Endothelial cell of umbilical vein (primary cell): ENCODE measurements around the gene PPP1R2C. TPM values are rescaled to one million over a fixed set of nuclear protein-coding genes. Genes with fewer than 3 reads are reported as not detected.

Experiments
- BruUV-seq: library from RNA; stranded (reverse); fragments of 400-500 nt; replicated peaks from 2 replicates; lab custom pipeline; 2021; lab: Mats Ljungman, UMichigan
- CTCF ChIA-PET: fragments of 300-600, 350-600 bp; sonication (Branson Sonifier 250); formaldehyde crosslinking; loops from one replicate; lab custom pipeline; 2021; ENCODE audit warnings: antibody characterized with exemption, inconsistent platforms; lab: Charles Lee
- POLR2A ChIA-PET: fragments of 300-600, 350-600 bp; sonication (Branson Sonifier 250); formaldehyde crosslinking; loops from one replicate; lab custom pipeline; 2021; ENCODE audit warnings: antibody characterized with exemption, inconsistent platforms; lab: Charles Lee
- DNase-seq: peaks from one replicate; pipeline ENCODE4 v3.0.0-alpha.2; 2011; ENCODE audit warnings: low read depth, low spot score
- FAIRE-seq: peaks from 2 replicates; lab custom pipeline; 2011; peaks lifted over from hg19 to GRCh38; lab: Jason Lieb, UNC
- H2AFZ ChIP-seq: 2 replicates; pipeline ENCODE4 v1.6.0; 2012; ENCODE audit warnings: low read depth, low read length, control low read depth, inconsistent platforms
- H3K27ac ChIP-seq: 2 replicates; pipeline ENCODE4 v1.5.1; 2011; ENCODE audit warnings: low read depth, mild to moderate bottlenecking, control low read depth, low read length, moderate library complexity; ENCODE audit not compliant: insufficient read depth
- H3K27me3 ChIP-seq, 2 experiments: 2 replicates each; pipeline versions ENCODE4 v1.6.0 to v1.6.1; 2011; ENCODE audit warnings: low read length in 2 of 2, mixed read lengths in 1 of 2; ENCODE audit not compliant: control insufficient read depth in 2 of 2, insufficient read depth in 2 of 2
- H3K36me3 ChIP-seq, 2 experiments: 2 replicates in 1 of 2; 3 replicates in 1 of 2; pipeline ENCODE4 v1.5.1; 2011; ENCODE audit warnings: low read length in 2 of 2, mild to moderate bottlenecking in 1 of 2, moderate library complexity in 1 of 2; ENCODE audit not compliant: control insufficient read depth in 2 of 2, insufficient read depth in 2 of 2; ENCODE audit errors: extremely low read depth in 1 of 2
- H3K4me1 ChIP-seq: 3 replicates; pipeline ENCODE4 v1.5.1; 2011; ENCODE audit warnings: mild to moderate bottlenecking, low read length; ENCODE audit not compliant: control insufficient read depth, insufficient read depth; ENCODE audit errors: extremely low read depth
- H3K4me2 ChIP-seq: 2 replicates; pipeline ENCODE4 v1.6.1; 2011; ENCODE audit warnings: low read length, control low read depth, mixed read lengths; ENCODE audit not compliant: insufficient read depth
- H3K4me3 ChIP-seq, 3 experiments: fragments of 200-600 bp in 1 of 3; sonication (generic), shearing (Covaris generic) in 1 of 3; replicated peaks in 1 of 3; 2 replicates each; pipeline ENCODE4 v1.5.1; 2011 to 2016; ENCODE audit warnings: control low read depth in 3 of 3, low read length in 3 of 3, mild to moderate bottlenecking in 2 of 3, inconsistent platforms in 1 of 3, low read depth in 1 of 3, moderate library complexity in 1 of 3; ENCODE audit not compliant: insufficient read depth in 1 of 3
- H3K79me2 ChIP-seq: 2 replicates; pipeline ENCODE4 v1.6.0; 2012; ENCODE audit warnings: low read length, inconsistent platforms; ENCODE audit not compliant: control insufficient read depth, insufficient read depth
- H3K9ac ChIP-seq: replicated peaks from 2 replicates; pipeline ENCODE3; 2011; ENCODE audit warnings: low read length, control low read depth; ENCODE audit not compliant: insufficient read depth; ENCODE audit errors: extremely low read depth
- H3K9me1 ChIP-seq: replicated peaks from 3 replicates; pipeline ENCODE4 v1.6.0; 2011; ENCODE audit warnings: mild to moderate bottlenecking, low read length; ENCODE audit not compliant: control insufficient read depth, insufficient read depth; ENCODE audit errors: extremely low read depth
- H3K9me3 ChIP-seq: replicated peaks from 2 replicates; pipeline ENCODE4 v1.5.1; 2012; ENCODE audit warnings: low read length, inconsistent platforms; ENCODE audit not compliant: control insufficient read depth, insufficient read depth
- H4K20me1 ChIP-seq: replicated peaks from 2 replicates; pipeline ENCODE3; 2011; ENCODE audit warnings: mild to moderate bottlenecking, low read length; ENCODE audit not compliant: control insufficient read depth, insufficient read depth; ENCODE audit errors: extremely low read depth
- CTCF ChIP-seq, 2 donors: IDR thresholded peaks; 1 replicate in 1 of 2; 2 replicates in 1 of 2; pipeline ENCODE4 v1.5.1; 2011; ENCODE audit warnings: low read length in 2 of 2, mild to moderate bottlenecking in 2 of 2, moderate library complexity in 2 of 2, control low read depth in 1 of 2, inconsistent platforms in 1 of 2, low read depth in 1 of 2; ENCODE audit not compliant: insufficient read depth in 1 of 2; ENCODE audit errors: extremely low read depth in 1 of 2
- EZH2 ChIP-seq: IDR thresholded peaks from 2 replicates; pipeline ENCODE4 v1.6.1; 2012; ENCODE audit warnings: borderline replicate concordance, low read depth, mild to moderate bottlenecking, moderate library complexity, low read length, inconsistent platforms; ENCODE audit not compliant: severe bottlenecking
- FOS ChIP-seq: IDR thresholded peaks from 2 replicates; pipeline ENCODE4 v1.6.1; 2011; ENCODE audit warnings: mild to moderate bottlenecking, low read length, moderate library complexity, borderline replicate concordance; ENCODE audit not compliant: insufficient read depth
- GATA2 ChIP-seq: IDR thresholded peaks from 2 replicates; pipeline ENCODE4 v1.7.0; 2011; ENCODE audit warnings: low read depth, mild to moderate bottlenecking, moderate library complexity, mixed read lengths, low read length; ENCODE audit not compliant: insufficient read length, insufficient read depth
- JUN ChIP-seq: IDR thresholded peaks from 2 replicates; pipeline ENCODE4 v1.6.1; 2011; ENCODE audit warnings: borderline replicate concordance, low read depth; ENCODE audit not compliant: insufficient read length, insufficient read depth
- MAX ChIP-seq: IDR thresholded peaks from 2 replicates; pipeline ENCODE4 v1.6.1; 2011; ENCODE audit not compliant: insufficient read depth, insufficient read length
- MYC ChIP-seq: IDR thresholded peaks from one replicate; pipeline ENCODE4 v1.6.1; 2011; ENCODE audit warnings: mild to moderate bottlenecking, low read depth, low read length
- POLR2A ChIP-seq: IDR thresholded peaks from 2 replicates; pipeline ENCODE4 v1.6.1; 2012; ENCODE audit warnings: low read depth, mild to moderate bottlenecking, control low read depth, low read length
- POLR2AphosphoS5 ChIP-seq: IDR thresholded peaks from 2 replicates; pipeline ENCODE4 v1.6.1; 2012; ENCODE audit warnings: low read depth, mild to moderate bottlenecking, control low read depth, low read length, moderate library complexity; ENCODE audit not compliant: insufficient read depth
- dilution Hi-C: fragments of 300-500 bp; cut with MboI; formaldehyde crosslinking; loops from one replicate; pipeline ENCODE4 v1.15.0; 2019; ENCODE audit warnings: low sequenced_read_pairs; ENCODE audit not compliant: extremely low pct_ligation_motif_present
- intact Hi-C: fragments of 100-400 bp; cut with micrococcal nuclease; formaldehyde crosslinking; loops from one replicate; pipeline ENCODE4 v1.10.0; 2022
- polyA plus RNA-seq, 4 experiments: library from polyadenylated mRNA; depleted of rRNA in 3 of 4; stranded (reverse) in 3 of 4; unstranded in 1 of 4; fragments of >200 nt; gene quantifications; 2 replicates each; pipeline versions ENCODE4 v1.2.1 to v1.2.3, GENCODE V29; 2011 to 2012; ENCODE audit warnings: missing spikeins in 1 of 4
- total RNA-seq: library from RNA; stranded (reverse); gene quantifications from 2 replicates; pipeline ENCODE4 v1.2.3, GENCODE V29; 2021

PPP1R2C gene
- total and polyA plus RNA-seq, 2 donors (not counting 3 experiments of a cell fraction or from before 2014, with no cell fraction given): not detected

- Histone ChIP-seq H3K9me3 (no peaks in the 10 kb centered on the region), H2AFZ (no peak overlapping the region), H4K20me1 (no peaks in the 10 kb centered on the region), H3K79me2 (no peaks in the 10 kb centered on the region), H3K36me3 (no peaks in the 10 kb centered on the region), H3K4me1 (no peaks in the 10 kb centered on the region), H3K27ac (no peak overlapping the region), H3K27me3 (no peaks in the 10 kb centered on the region), H3K4me2 (no peak overlapping the region), H3K9ac (no peak overlapping the region), H3K4me3 (no peak overlapping the region), H3K9me1 (no peaks in the 10 kb centered on the region)
- DNase-seq: no peak
- CTCF ChIA-PET: interaction anchor here (1.0 kb wide), 1 partner anchor 88 kb away, joined by 3 read pairs; no protein-coding TSS in a partner anchor
- POLR2A ChIA-PET: no interaction called here
- dilution Hi-C loops (no loop called here), intact Hi-C loops (no loop called here)
- BruUV-seq: no TSS peak
- FAIRE-seq: no peak
- TF ChIP-seq FOS (no peak), POLR2AphosphoS5 (no peak), CTCF (IDR thresholded peaks at IDR 0.05; ENCODE audit: extremely low read depth in 1 of 2, insufficient read depth in 1 of 2, low read depth in 1 of 2, low read length in 2 of 2) (no peak), JUN (no peak), MYC (no peak), MAX (no peak), GATA2 (no peak), POLR2A (no peak), EZH2 (no peak)
Measured at GRCh38 chrX:42803320-42803719, 25.4 kb upstream of the PPP1R2C start.
